KOPT-K1 (cell line): ENCODE measurements around the gene PCDHGB4.
"Not testable (repeated sequence)": the region's sequence is repeated elsewhere in the genome, so short reads cannot be mapped to it uniquely, and the experiment has no call there.

Experiments
- H3K27ac ChIP-seq: fragments of 200-600 bp; sonication (generic); 2 replicates; pipeline ENCODE4 v1.5.1; 2016; ENCODE audit warnings: antibody characterized with exemption, mild to moderate bottlenecking, low read depth, low read length; ENCODE audit not compliant: poor library complexity, severe bottlenecking
- H3K36me3 ChIP-seq: fragments of 200-600 bp; sonication (generic); 2 replicates; pipeline ENCODE4 v1.5.1; 2017; ENCODE audit warnings: antibody characterized with exemption, mild to moderate bottlenecking, low read length, moderate library complexity; ENCODE audit not compliant: insufficient read depth
- H3K9me3 ChIP-seq: fragments of 200-600 bp; sonication (generic); 2 replicates; pipeline ENCODE4 v1.5.1; 2017; ENCODE audit warnings: antibody characterized with exemption, low read length, mild to moderate bottlenecking; ENCODE audit not compliant: insufficient read depth, poor library complexity, severe bottlenecking

PCDHGB4 gene

GRCh38 chr5:141409598-141410306 lies 22.3 kb downstream of the PCDHGB4 start:
- no peak overlapping the region for H3K27ac ChIP-seq
- no peaks in the 10 kb centered on the region for H3K36me3 ChIP-seq
- no peaks in the 10 kb centered on the region for H3K9me3 ChIP-seq

- Histone ChIP-seq H3K27ac (no peak overlapping the region), H3K9me3 (no peaks in the 10 kb centered on the region), H3K36me3 (no peaks in the 10 kb centered on the region)
Observed at GRCh38 chr5:141411575-141411974, 24.1 kb downstream of the PCDHGB4 start.

- Histone ChIP-seq H3K9me3 (no peaks in the 10 kb centered on the region), H3K27ac (no peak within 1 kb of the TSS), H3K36me3 (no peaks in the 10 kb centered on the region)
Observed at GRCh38 chr5:141412854-141413539, 25.5 kb downstream of the PCDHGB4 start, which contains the start of gene PCDHGA10. Gene PCDHGA10, plus strand, starts transcription at chr5:141412987. Its CDS starts 189 bp downstream, at chr5:141413176.

- Histone ChIP-seq H3K36me3 (no peaks in the 10 kb centered on the region), H3K9me3 (no peaks in the 10 kb centered on the region), H3K27ac (no peak overlapping the region)
Observed at GRCh38 chr5:141413540-141414069, 26.1 kb downstream of the PCDHGB4 start.

- not testable (repeated sequence) for H3K9me3 ChIP-seq, H3K36me3 ChIP-seq, H3K27ac ChIP-seq
Observed at GRCh38 chr5:141414548-141415274, 27.2 kb downstream of the PCDHGB4 start.

- not testable (repeated sequence) for H3K36me3 ChIP-seq, H3K27ac ChIP-seq
- H3K9me3 ChIP-seq, result peaks cover 11% of the 10 kb centered on the region
Observed at GRCh38 chr5:141415275-141415618, 27.7 kb downstream of the PCDHGB4 start.

GRCh38 chr5:141417494-141418172 lies 30.1 kb downstream of the PCDHGB4 start, which contains the start of gene PCDHGB7:
Gene PCDHGB7, plus strand, starts transcription at chr5:141417677. Its CDS starts 183 bp downstream, at chr5:141417860.
- peaks cover 15% of the 10 kb centered on the region for H3K9me3 ChIP-seq
- not testable (repeated sequence) for H3K27ac ChIP-seq

GRCh38 chr5:141419074-141419880 lies 31.8 kb downstream of the PCDHGB4 start:
- Histone ChIP-seq H3K27ac (no peak overlapping the region), H3K9me3 (peaks cover 20% of the 10 kb centered on the region), H3K36me3 (no peaks in the 10 kb centered on the region)

More at GRCh38 chr5:141417494-141418172, 30.1 kb downstream of the PCDHGB4 start, which contains the start of gene PCDHGB7:
- not testable (repeated sequence) for H3K36me3 ChIP-seq

GRCh38 chr5:141420855-141421488 lies 33.5 kb downstream of the PCDHGB4 start, which contains the start of gene PCDHGA11:
Gene PCDHGA11, plus strand, starts transcription at chr5:141421051. Its CDS starts 177 bp downstream, at chr5:141421228.
- Histone ChIP-seq H3K27ac (no peak within 1 kb of the TSS), H3K36me3 (no peaks in the 10 kb centered on the region), H3K9me3 (peaks cover 22% of the 10 kb centered on the region)

- Histone ChIP-seq H3K27ac (no peak overlapping the region), H3K9me3 (peaks cover 24% of the 10 kb centered on the region), H3K36me3 (no peaks in the 10 kb centered on the region)
Observed at GRCh38 chr5:141421489-141421855, 34.0 kb downstream of the PCDHGB4 start.

- Histone ChIP-seq H3K36me3 (no peaks in the 10 kb centered on the region), H3K27ac (no peak overlapping the region), H3K9me3 (peaks cover 30% of the 10 kb centered on the region)
Observed at GRCh38 chr5:141422742-141423291, 35.3 kb downstream of the PCDHGB4 start.

- Histone ChIP-seq H3K9me3 (peaks cover 40% of the 10 kb centered on the region), H3K27ac (no peak overlapping the region), H3K36me3 (no peaks in the 10 kb centered on the region)
Observed at GRCh38 chr5:141427783-141428426, 40.4 kb downstream of the PCDHGB4 start.
